Endodermal cell (in vitro differentiated cells): ENCODE measurements around the gene TGFB1. TPM values are rescaled to one million over a fixed set of nuclear protein-coding genes. Genes with fewer than 3 reads are reported as not detected.
A peak's percentile ranks its signal among the peaks of the same experiment; 100 is the strongest.

Experiments
- DNase-seq: peaks from one replicate; pipeline ENCODE4 v3.0.0-alpha.2; 2017
- H3K27ac ChIP-seq: 2 replicates; pipeline ENCODE4 v1.5.1; 2013; ENCODE audit warnings: mild to moderate bottlenecking, low read depth, low read length, moderate library complexity
- H3K27me3 ChIP-seq: 2 replicates; pipeline ENCODE4 v1.6.1; 2013; ENCODE audit warnings: mild to moderate bottlenecking, low read length, moderate library complexity; ENCODE audit not compliant: insufficient read depth, control insufficient read depth, poor library complexity, severe bottlenecking
- H3K36me3 ChIP-seq: 2 replicates; pipeline ENCODE4 v1.7.0; 2013; ENCODE audit warnings: mild to moderate bottlenecking, low read length, moderate library complexity; ENCODE audit not compliant: control insufficient read depth, insufficient read depth
- H3K4me1 ChIP-seq: one replicate; pipeline ENCODE4 v1.7.0; 2013; ENCODE audit warnings: low read length; ENCODE audit not compliant: control insufficient read depth, insufficient read depth
- H3K4me3 ChIP-seq: 2 replicates; pipeline ENCODE4 v1.5.1; 2013; ENCODE audit warnings: mild to moderate bottlenecking, low read length, moderate library complexity
- H3K9ac ChIP-seq: 2 replicates; pipeline ENCODE4 v1.6.1; 2013; ENCODE audit warnings: mild to moderate bottlenecking, low read length, moderate library complexity; ENCODE audit not compliant: poor library complexity, severe bottlenecking; ENCODE audit errors: extremely low read depth
- H3K9me3 ChIP-seq: 2 replicates; pipeline ENCODE4 v1.6.1; 2013; ENCODE audit warnings: mild to moderate bottlenecking, low read length, moderate library complexity; ENCODE audit not compliant: control insufficient read depth
- H3K27ac Mint-ChIP-seq: 2 replicates; pipeline ENCODE4 v1.8.0; 2020; ENCODE audit warnings: mixed read lengths
- H3K27me3 Mint-ChIP-seq: 2 replicates; pipeline ENCODE4 v1.8.0; 2021; ENCODE audit warnings: mild to moderate bottlenecking, mixed read lengths; ENCODE audit not compliant: insufficient read depth
- H3K36me3 Mint-ChIP-seq: 2 replicates; pipeline ENCODE4 v1.8.0; 2020; ENCODE audit warnings: low read depth, mixed read lengths
- H3K4me1 Mint-ChIP-seq: 2 replicates; pipeline ENCODE4 v1.8.0; 2020; ENCODE audit warnings: mixed read lengths
- H3K4me3 Mint-ChIP-seq: 2 replicates; pipeline ENCODE4 v1.8.0; 2020; ENCODE audit warnings: mild to moderate bottlenecking, moderate library complexity, mixed read lengths
- H3K9me3 Mint-ChIP-seq: 2 replicates; pipeline ENCODE4 v1.8.0; 2020; ENCODE audit warnings: mild to moderate bottlenecking, mixed read lengths
- CTCF ChIP-seq: fragments of 200-600 bp; sonication (generic); conservative IDR thresholded peaks from 2 replicates; pipeline ENCODE4 v1.5.0; 2021; ENCODE audit warnings: antibody characterized with exemption, mild to moderate bottlenecking
- WGBS, 2 experiments: methylation state at CpG; one replicate each; pipeline versions ENCODE4 v1.1.5 to v1.1.7; 2013; ENCODE audit warnings: missing lambda C conversion rate in 2 of 2, mixed read lengths in 1 of 2; ENCODE audit not compliant: insufficient coverage in 1 of 2, insufficient read length in 1 of 2; 5-methylcytosine and 5-hydroxymethylcytosine counted together
- total RNA-seq, 2 donors: library from RNA; stranded (reverse); fragmentation: NEBNext Ultra II Directional in 1 of 2; extraction: Animal tissue kit (Norgen Biotek cat#: 25700) in 1 of 2; gene quantifications; 2 replicates in 1 of 2; 3 replicates in 1 of 2; pipeline ENCODE4 v1.2.1, GENCODE V29; 2021

Gene TGFB1
- total RNA-seq, 2 donors from 2014 or later, result 56.3 to 60.1 TPM

DNA sequence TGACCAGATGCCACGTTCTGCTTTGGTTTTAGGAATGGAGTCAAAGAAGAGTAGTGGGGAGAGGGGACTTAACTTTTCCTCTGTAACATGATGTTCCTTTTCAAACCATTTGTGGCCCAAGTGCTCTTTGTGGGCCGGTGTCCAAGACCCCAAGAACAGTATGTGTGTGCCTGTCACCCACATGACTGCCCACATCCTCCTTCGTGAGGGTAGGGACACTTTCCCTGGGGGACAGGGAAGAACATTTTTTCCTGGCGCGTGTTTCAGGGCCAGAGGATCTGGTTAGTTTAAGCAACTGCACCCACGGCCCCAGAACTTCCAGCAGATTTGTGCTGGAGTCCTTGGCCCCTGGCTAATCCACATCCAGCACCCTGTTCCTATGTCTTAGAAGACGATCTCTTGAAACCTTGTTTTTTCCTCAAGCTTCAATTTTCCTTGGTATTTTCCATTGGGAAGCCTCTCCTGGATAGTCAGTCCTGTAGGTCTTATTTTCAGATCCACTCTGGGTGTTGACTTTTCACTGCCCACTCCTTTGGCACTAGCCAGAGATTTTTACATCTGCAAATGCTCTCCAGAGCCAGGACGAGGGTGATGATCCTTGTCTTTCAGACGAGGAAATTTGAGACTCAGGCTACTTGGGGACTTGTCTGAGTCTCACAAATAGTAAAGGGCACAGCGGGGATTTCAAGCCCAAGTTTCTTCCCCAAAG is 54.5 kb downstream of the TGFB1 start:
- no peaks in the 10 kb centered on the region for H3K27me3 Mint-ChIP-seq
- 93 to 94% methylated on average over 10 of the region's 10 CpGs for WGBS, 2 experiments
- peak overlapping the region; percentile 54 for H3K9ac ChIP-seq
- H3K4me1 ChIP-seq, result peaks cover 7% of the 10 kb centered on the region
- H3K27ac Mint-ChIP-seq, result peak overlapping the region; percentile 67
- no peak for TF ChIP-seq CTCF
- H3K27ac ChIP-seq, result no peak overlapping the region
- no peaks in the 10 kb centered on the region for H3K9me3 Mint-ChIP-seq
- peaks cover 88% of the 10 kb centered on the region for H3K36me3 Mint-ChIP-seq
- no peak overlapping the region for H3K4me3 ChIP-seq
- H3K27me3 ChIP-seq, result no peaks in the 10 kb centered on the region
- peaks cover 6% of the 10 kb centered on the region for H3K4me1 Mint-ChIP-seq
- no peak for DNase-seq
- H3K9me3 ChIP-seq, result no peaks in the 10 kb centered on the region
- no peak overlapping the region for H3K4me3 Mint-ChIP-seq
- peaks cover 92% of the 10 kb centered on the region for H3K36me3 ChIP-seq

- Histone ChIP-seq H3K36me3 (peaks cover 92% of the 10 kb centered on the region), H3K9me3 (no peaks in the 10 kb centered on the region), H3K9ac (peak overlapping the region; percentile 54), H3K4me1 (peaks cover 7% of the 10 kb centered on the region), H3K27me3 (no peaks in the 10 kb centered on the region), H3K27ac (peak overlapping the region; percentile 55), H3K4me3 (no peak overlapping the region)
- Mint-ChIP-seq H3K27me3 (no peaks in the 10 kb centered on the region), H3K4me1 (peaks cover 6% of the 10 kb centered on the region), H3K9me3 (no peaks in the 10 kb centered on the region), H3K4me3 (no peak overlapping the region), H3K36me3 (peaks cover 88% of the 10 kb centered on the region), H3K27ac (peak overlapping the region; percentile 90)
- TF ChIP-seq CTCF, result no peak
- DNase-seq, result no peak
- WGBS, 2 experiments, result 93 to 100% methylated on average over 1 to 4 of the region's 4 CpGs
These were observed 55.3 kb downstream of the TGFB1 start for GRCh38 chr19:41298348-41298964.

DNA sequence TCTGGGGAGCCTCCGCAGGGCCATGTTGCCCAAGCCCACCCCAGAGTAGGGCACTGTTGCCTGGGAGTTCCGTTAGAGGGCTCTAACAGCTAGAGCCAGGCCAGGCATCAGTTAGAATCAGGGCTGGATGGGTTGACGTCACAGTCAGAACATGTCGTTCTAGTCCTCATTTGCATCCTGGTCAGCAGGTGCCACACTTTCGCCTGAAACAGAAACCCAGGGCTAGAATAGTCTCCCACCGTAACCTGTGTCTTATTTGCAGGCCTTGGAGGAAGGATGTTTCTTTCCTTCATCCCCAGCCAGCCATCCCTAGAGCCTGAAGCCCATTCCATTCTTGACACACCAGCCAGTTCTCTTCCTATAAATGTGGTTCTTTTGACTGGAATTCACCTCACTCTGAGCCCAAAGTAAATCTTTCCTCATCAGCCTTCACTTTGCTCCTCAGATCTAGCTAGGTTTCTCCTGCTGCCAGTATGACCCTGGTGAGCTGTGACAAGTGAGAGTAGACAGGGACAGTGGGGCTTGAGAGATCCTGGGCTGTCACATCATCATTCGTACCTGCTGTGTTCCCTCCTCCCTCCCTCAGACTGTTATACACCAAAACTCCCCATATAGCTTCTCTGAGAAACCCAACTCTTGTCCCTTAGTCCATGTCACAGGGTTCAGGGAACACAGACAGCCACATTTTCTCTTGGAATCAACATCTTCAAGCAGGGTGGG is 55.9 kb downstream of the TGFB1 start:
- H3K4me1 ChIP-seq, result peaks cover 7% of the 10 kb centered on the region
- no peaks in the 10 kb centered on the region for H3K27me3 ChIP-seq
- H3K4me3 ChIP-seq, result no peak overlapping the region
- WGBS, 2 experiments, result 93 to 99% methylated on average over 5 to 7 of the region's 7 CpGs
- no peaks in the 10 kb centered on the region for H3K9me3 ChIP-seq
- no peaks in the 10 kb centered on the region for H3K9me3 Mint-ChIP-seq
- H3K36me3 ChIP-seq, result peaks cover 94% of the 10 kb centered on the region
- no peak overlapping the region for H3K27ac ChIP-seq
- H3K9ac ChIP-seq, result peak overlapping the region; percentile 54
- peak overlapping the region; percentile 90 for H3K27ac Mint-ChIP-seq
- H3K4me3 Mint-ChIP-seq, result no peak overlapping the region
- no peaks in the 10 kb centered on the region for H3K27me3 Mint-ChIP-seq
- H3K4me1 Mint-ChIP-seq, result peaks cover 6% of the 10 kb centered on the region
- DNase-seq, result no peak
- TF ChIP-seq CTCF, result no peak
- H3K36me3 Mint-ChIP-seq, result peaks cover 89% of the 10 kb centered on the region
